ENCODE data around the gene TRIM41. TPM values are rescaled to one million over a fixed set of nuclear protein-coding genes. Genes with fewer than 3 reads are reported as not detected.
A peak's percentile ranks its signal among the peaks of the same experiment; 100 is the strongest.

TRIM41 gene
- total RNA-seq, 1 experiment from 2014 or later = 26.8 TPM

DNA sequence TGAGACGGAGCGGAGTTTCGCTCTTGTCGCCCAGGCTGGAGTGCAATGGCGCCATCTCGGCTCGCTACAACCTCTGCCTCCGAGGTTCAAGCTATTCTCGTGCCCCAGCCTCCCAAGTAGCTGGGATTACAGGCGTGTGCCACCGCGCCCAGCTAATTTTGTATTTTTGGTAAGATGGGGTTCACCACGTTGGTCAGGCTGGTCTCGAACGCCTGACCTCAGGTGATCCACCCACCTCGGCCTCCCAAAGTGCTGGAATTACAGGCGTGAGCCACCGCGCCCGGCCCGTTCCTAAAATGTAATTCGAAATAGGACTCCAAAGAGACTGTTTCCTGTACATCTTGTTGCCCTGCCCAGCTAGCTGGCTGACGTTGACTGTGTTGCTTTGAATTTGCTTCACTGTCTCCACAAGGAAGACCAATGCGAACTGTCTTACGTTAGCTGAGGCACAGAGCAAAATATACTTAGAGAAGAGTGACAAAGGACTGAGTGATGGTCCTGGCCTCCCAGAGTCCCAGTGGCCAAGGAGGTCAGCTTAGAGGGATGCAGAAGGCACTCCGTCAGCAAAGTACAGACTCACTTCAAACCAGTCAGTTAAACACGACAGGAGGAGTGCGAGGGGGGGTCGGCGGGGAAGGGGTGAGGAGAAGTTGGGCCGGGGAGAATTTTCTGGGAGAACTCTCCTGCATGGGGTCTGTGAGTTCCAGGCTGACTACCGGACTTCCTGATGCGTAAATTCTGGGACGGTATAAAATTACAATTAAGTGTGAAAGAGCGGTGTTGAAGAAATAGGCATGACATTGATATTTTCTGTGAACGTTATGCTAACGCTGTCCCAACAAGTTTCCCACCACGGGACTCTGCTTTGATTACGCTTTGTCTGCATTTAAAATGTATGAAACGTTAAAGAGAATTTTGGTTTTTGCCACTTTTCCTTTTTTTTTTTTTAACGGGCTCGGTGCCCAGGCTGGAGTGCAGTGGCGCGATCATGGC, 6.8 kb upstream of the TRIM41 start:
- Histone ChIP-seq H2AFZ (ENCODE audit: low read length) (peak overlapping the region; percentile 78), H3K36me3 (ENCODE audit: low read depth, low read length) (no peaks in the 10 kb centered on the region), H3K27me3 (ENCODE audit: low read length) (no peaks in the 10 kb centered on the region), H3K9me2 (replicated peaks; ENCODE audit: low read length) (no peaks in the 10 kb centered on the region), H3K4me3 (ENCODE audit: low read length) (peak overlapping the region; percentile 66), H3K27ac (ENCODE audit: low read length) (peak overlapping the region; percentile 3; the same call in 1 of the 2 replicates), H4K20me1 (ENCODE audit: low read length) (no peaks in the 10 kb centered on the region), H3K4me1 (ENCODE audit: insufficient read depth, low read length) (peaks cover 2% of the 10 kb centered on the region), H3K9me3 (ENCODE audit: low read length) (no peaks in the 10 kb centered on the region), H3K79me2 (ENCODE audit: low read length) (no peaks in the 10 kb centered on the region), H3K9ac (ENCODE audit: low read length) (peak overlapping the region; percentile 6; the same call in 1 of the 2 replicates), H3K4me2 (ENCODE audit: low read length) (peak overlapping the region; percentile 76), H3F3A (ENCODE audit: low read length, unreplicated experiment) (peaks cover 8% of the 10 kb centered on the region)
- CTCF ChIA-PET = interaction anchor here (0.6 kb wide), 1 partner anchor 79 kb away, joined by 7 read pairs; no protein-coding TSS in a partner anchor
- BruUV-seq (replicated peaks) = no TSS peak
- DNase-seq (peak; percentile 65), ATAC-seq (peak; percentile 31)
- intact Hi-C loops (cut with micrococcal nuclease) = no loop called here
- TF ChIP-seq EZH2phosphoT487 (IDR thresholded peaks at IDR 0.05; ENCODE audit: borderline replicate concordance, low read length) = no peak
- TF ChIP-seq, protein P1, sequence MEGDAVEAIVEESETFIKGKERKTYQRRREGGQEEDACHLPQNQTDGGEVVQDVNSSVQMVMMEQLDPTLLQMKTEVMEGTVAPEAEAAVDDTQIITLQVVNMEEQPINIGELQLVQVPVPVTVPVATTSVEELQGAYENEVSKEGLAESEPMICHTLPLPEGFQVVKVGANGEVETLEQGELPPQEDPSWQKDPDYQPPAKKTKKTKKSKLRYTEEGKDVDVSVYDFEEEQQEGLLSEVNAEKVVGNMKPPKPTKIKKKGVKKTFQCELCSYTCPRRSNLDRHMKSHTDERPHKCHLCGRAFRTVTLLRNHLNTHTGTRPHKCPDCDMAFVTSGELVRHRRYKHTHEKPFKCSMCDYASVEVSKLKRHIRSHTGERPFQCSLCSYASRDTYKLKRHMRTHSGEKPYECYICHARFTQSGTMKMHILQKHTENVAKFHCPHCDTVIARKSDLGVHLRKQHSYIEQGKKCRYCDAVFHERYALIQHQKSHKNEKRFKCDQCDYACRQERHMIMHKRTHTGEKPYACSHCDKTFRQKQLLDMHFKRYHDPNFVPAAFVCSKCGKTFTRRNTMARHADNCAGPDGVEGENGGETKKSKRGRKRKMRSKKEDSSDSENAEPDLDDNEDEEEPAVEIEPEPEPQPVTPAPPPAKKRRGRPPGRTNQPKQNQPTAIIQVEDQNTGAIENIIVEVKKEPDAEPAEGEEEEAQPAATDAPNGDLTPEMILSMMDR (conservative IDR thresholded peaks at IDR 0.05; ENCODE audit: low read depth, low read length) = no peak
- no peak for TF ChIP-seq EZH2 (IDR thresholded peaks at IDR 0.05; ENCODE audit: low read length, unreplicated experiment)
- POLR2A ChIA-PET (ENCODE audit: unreplicated experiment) = no interaction called here

DNA sequence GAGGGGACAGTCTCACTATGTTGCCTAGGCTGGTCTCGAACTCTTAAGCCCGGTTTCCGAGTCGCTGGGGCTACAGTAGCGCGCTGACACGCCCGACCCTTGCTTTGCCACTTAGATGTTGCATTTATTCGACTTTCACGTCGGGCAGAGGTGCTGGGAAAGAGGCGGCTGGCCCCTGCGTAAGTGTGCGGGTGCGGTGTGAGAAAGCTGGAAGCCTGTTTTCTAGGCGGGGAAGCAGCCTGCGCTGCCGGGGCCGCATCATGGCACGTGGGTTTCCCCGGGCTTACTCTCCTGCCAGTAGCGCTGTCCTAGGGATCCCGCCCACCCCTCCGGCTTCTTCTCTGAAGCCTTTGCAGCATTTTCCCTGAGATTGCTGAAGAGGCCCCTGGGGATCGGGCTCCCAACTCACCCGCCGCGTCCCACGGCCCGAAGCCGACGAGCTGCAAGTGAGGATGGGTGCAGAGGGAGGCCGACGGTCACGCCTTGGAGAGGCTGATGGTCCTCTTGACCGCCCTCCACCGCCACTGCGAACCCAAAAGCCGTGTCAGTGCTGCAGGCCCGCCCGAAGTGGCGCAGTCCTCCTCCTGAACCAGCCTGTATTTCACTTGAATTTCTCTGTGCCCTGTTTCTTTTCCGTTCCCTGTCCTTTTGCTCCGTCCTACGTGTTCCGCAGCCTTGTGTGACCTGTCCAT, 5.8 kb upstream of the TRIM41 start:
- no peak overlapping the region for H3K9ac ChIP-seq (ENCODE audit: low read length)
- POLR2A ChIA-PET (ENCODE audit: unreplicated experiment) = no interaction called here
- H3K27me3 ChIP-seq (ENCODE audit: low read length) = no peaks in the 10 kb centered on the region
- no peaks in the 10 kb centered on the region for H4K20me1 ChIP-seq (ENCODE audit: low read length)
- peaks cover 12% of the 10 kb centered on the region for H3F3A ChIP-seq (ENCODE audit: low read length, unreplicated experiment)
- peaks cover 6% of the 10 kb centered on the region for H3K4me1 ChIP-seq (ENCODE audit: insufficient read depth, low read length)
- peak overlapping the region; percentile 78 for H3K4me2 ChIP-seq (ENCODE audit: low read length)
- intact Hi-C loops (cut with micrococcal nuclease) = no loop called here
- H3K9me3 ChIP-seq (ENCODE audit: low read length) = no peaks in the 10 kb centered on the region
- H3K9me2 ChIP-seq (replicated peaks; ENCODE audit: low read length) = no peaks in the 10 kb centered on the region
- TF ChIP-seq EZH2phosphoT487 (IDR thresholded peaks at IDR 0.05; ENCODE audit: borderline replicate concordance, low read length) (no peak), EZH2 (IDR thresholded peaks at IDR 0.05; ENCODE audit: low read length, unreplicated experiment) (no peak)
- TF ChIP-seq, protein P1 (conservative IDR thresholded peaks at IDR 0.05; ENCODE audit: low read depth, low read length) = no peak
- peak overlapping the region; percentile 47 for H2AFZ ChIP-seq (ENCODE audit: low read length)
- DNase-seq = peak; percentile 48
- H3K36me3 ChIP-seq (ENCODE audit: low read depth, low read length) = no peaks in the 10 kb centered on the region
- no TSS peak for BruUV-seq (replicated peaks)
- peak; percentile 1; the same call in 1 of the 2 replicates for ATAC-seq
- H3K27ac ChIP-seq (ENCODE audit: low read length) = no peak overlapping the region
- CTCF ChIA-PET = no interaction called here
- no peaks in the 10 kb centered on the region for H3K79me2 ChIP-seq (ENCODE audit: low read length)
- H3K4me3 ChIP-seq (ENCODE audit: low read length) = peak overlapping the region; percentile 66

Measured in PC-3 (cell line).